MM.1S (cell line): ENCODE measurements around the gene GYS2.

ENCODE experiments used
- EZH2 ChIP-seq: fragments of 300-600 bp; sonication (generic); optimal IDR thresholded peaks from 2 replicates; pipeline ENCODE3; 2017; ENCODE audit warnings: low read depth, mild to moderate bottlenecking, antibody characterized with exemption, low read length, mixed read lengths
- EZH2phosphoT487 ChIP-seq: fragments of 300-600 bp; sonication (generic); IDR thresholded peaks from 2 replicates; pipeline ENCODE4 v1.6.1; 2018; ENCODE audit warnings: antibody characterized with exemption, low read length
- TF ChIP-seq, protein P1 (sequence below): fragments of 300-600 bp; sonication (generic); IDR thresholded peaks from 2 replicates; pipeline ENCODE4 v1.5.1; 2016; ENCODE audit warnings: antibody characterized with exemption, low read length, mixed read lengths

DNA sequence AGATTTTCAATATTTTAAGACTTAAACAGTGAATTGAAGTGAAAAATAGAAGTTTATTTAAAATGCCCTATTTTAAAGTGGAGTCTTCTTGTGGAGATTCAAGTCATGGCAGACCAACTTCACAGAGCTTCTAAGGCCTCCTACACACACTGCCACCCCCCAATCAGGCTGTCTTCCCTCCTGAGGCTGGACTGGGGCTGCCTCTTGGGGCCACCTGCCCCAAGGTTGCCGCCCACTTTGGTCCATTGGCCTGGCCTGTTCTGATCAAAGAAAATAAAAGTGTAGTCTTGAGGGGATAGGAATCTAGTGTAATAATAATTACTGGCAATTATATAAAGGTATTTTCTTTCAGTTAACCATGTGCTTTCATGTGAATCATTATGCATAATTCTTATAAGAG, 101.8 kb downstream of the GYS2 start:
- TF ChIP-seq, protein P1, sequence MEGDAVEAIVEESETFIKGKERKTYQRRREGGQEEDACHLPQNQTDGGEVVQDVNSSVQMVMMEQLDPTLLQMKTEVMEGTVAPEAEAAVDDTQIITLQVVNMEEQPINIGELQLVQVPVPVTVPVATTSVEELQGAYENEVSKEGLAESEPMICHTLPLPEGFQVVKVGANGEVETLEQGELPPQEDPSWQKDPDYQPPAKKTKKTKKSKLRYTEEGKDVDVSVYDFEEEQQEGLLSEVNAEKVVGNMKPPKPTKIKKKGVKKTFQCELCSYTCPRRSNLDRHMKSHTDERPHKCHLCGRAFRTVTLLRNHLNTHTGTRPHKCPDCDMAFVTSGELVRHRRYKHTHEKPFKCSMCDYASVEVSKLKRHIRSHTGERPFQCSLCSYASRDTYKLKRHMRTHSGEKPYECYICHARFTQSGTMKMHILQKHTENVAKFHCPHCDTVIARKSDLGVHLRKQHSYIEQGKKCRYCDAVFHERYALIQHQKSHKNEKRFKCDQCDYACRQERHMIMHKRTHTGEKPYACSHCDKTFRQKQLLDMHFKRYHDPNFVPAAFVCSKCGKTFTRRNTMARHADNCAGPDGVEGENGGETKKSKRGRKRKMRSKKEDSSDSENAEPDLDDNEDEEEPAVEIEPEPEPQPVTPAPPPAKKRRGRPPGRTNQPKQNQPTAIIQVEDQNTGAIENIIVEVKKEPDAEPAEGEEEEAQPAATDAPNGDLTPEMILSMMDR = no peak
- TF ChIP-seq EZH2 (no peak), EZH2phosphoT487 (no peak)
